H1 (cell line): ENCODE measurements around the gene CCDC78. TPM values are rescaled to one million over a fixed set of nuclear protein-coding genes. Genes with fewer than 3 reads are reported as not detected.

Source experiments
- CTCF ChIA-PET: fragments of 300-600 bp; sonication (Branson Sonifier 250); formaldehyde crosslinking; loops from one replicate; lab custom pipeline; 2021; ENCODE audit not compliant: partially characterized antibody; lab: Charles Lee
- POLR2A ChIA-PET: fragments of 300-600 bp; sonication (Branson Sonifier 250); formaldehyde crosslinking; loops from one replicate; lab custom pipeline; 2021; ENCODE audit warnings: inconsistent platforms; ENCODE audit not compliant: partially characterized antibody; lab: Charles Lee
- DNase-seq, 2 experiments: peaks; one replicate each; pipeline versions ENCODE4 v3.0.0 to v3.0.0-alpha.2; 2010 to 2022; ENCODE audit warnings: low spot score in 2 of 2, low read depth in 1 of 2, mixed read lengths in 1 of 2
- FAIRE-seq: peaks from 2 replicates; lab custom pipeline; 2011; peaks lifted over from hg19 to GRCh38; lab: Jason Lieb, UNC
- H2AFZ ChIP-seq: 2 replicates; pipeline ENCODE4 v1.8.1; 2012; ENCODE audit warnings: low read length, inconsistent platforms
- H2AK5ac ChIP-seq: 2 replicates; pipeline ENCODE4 v1.6.1; 2013; ENCODE audit warnings: low read depth, low read length
- H2BK120ac ChIP-seq: replicated peaks from 2 replicates; pipeline ENCODE3; 2013; ENCODE audit warnings: low read depth, low read length, inconsistent platforms
- H2BK12ac ChIP-seq: 2 replicates; pipeline ENCODE4 v1.6.1; 2013; ENCODE audit warnings: low read depth, low read length
- H2BK15ac ChIP-seq: 2 replicates; pipeline ENCODE4 v1.6.1; 2013; ENCODE audit warnings: low read length
- H2BK20ac ChIP-seq: 2 replicates; pipeline ENCODE4 v1.6.1; 2013; ENCODE audit warnings: low read length
- H2BK5ac ChIP-seq: 2 replicates; pipeline ENCODE4 v1.6.1; 2013; ENCODE audit warnings: low read depth, low read length
- H3K14ac ChIP-seq: 2 replicates; pipeline ENCODE4 v1.6.1; 2013; ENCODE audit warnings: inconsistent platforms; ENCODE audit not compliant: insufficient read length
- H3K18ac ChIP-seq: 2 replicates; pipeline ENCODE4 v1.6.1; 2013; ENCODE audit warnings: low read length; ENCODE audit errors: extremely low read depth
- H3K23ac ChIP-seq: 2 replicates; pipeline ENCODE4 v1.6.1; 2013; ENCODE audit warnings: inconsistent platforms; ENCODE audit not compliant: insufficient read length
- H3K23me2 ChIP-seq: 2 replicates; pipeline ENCODE4 v1.6.1; 2013; ENCODE audit warnings: low read depth, low read length
- H3K27ac ChIP-seq: 2 replicates; pipeline ENCODE4 v1.6.1; 2011; ENCODE audit warnings: low read depth, low read length, inconsistent platforms
- H3K27me3 ChIP-seq, 4 experiments: replicated peaks in 1 of 4; 1 replicate in 1 of 4; 2 replicates in 3 of 4; pipeline versions ENCODE4 v1.6.1 to v1.8.1; 2011 to 2013; ENCODE audit warnings: low read length in 3 of 4, mild to moderate bottlenecking in 3 of 4, inconsistent platforms in 2 of 4, mixed read lengths in 2 of 4, moderate library complexity in 1 of 4; ENCODE audit not compliant: control insufficient read depth in 3 of 4, insufficient read depth in 3 of 4; ENCODE audit errors: extremely low read depth in 1 of 4
- H3K36me3 ChIP-seq, 4 experiments: 2 replicates each; pipeline versions ENCODE4 v1.6.1 to v1.8.1; 2011 to 2013; ENCODE audit warnings: mild to moderate bottlenecking in 4 of 4, low read length in 3 of 4, moderate library complexity in 2 of 4, control low read depth in 1 of 4, inconsistent platforms in 1 of 4; ENCODE audit not compliant: insufficient read depth in 4 of 4, control insufficient read depth in 2 of 4
- H3K4ac ChIP-seq: replicated peaks from 2 replicates; pipeline ENCODE3; 2013; ENCODE audit warnings: low read length, low read depth, mixed read lengths, inconsistent platforms; ENCODE audit not compliant: insufficient read length
- H3K4me1 ChIP-seq, 4 experiments: replicated peaks in 1 of 4; 1 replicate in 1 of 4; 2 replicates in 3 of 4; pipeline versions ENCODE4 v1.6.1 to v1.8.1; 2011 to 2013; ENCODE audit warnings: low read length in 3 of 4, inconsistent platforms in 2 of 4, mixed read lengths in 1 of 4; ENCODE audit not compliant: insufficient read depth in 4 of 4, control insufficient read depth in 3 of 4
- H3K4me2 ChIP-seq, 2 experiments: 2 replicates each; pipeline versions ENCODE4 v1.6.1 to v1.8.1; 2011 to 2013; ENCODE audit warnings: low read depth in 2 of 2, low read length in 2 of 2, control low read depth in 1 of 2, inconsistent platforms in 1 of 2, mild to moderate bottlenecking in 1 of 2; ENCODE audit not compliant: insufficient read depth in 1 of 2
- H3K4me3 ChIP-seq, 4 experiments: fragments of 200-600, 300-600 bp in 1 of 4; sonication (generic), shearing (Covaris generic), sonication (Bioruptor Twin) in 1 of 4; 2 replicates each; pipeline versions ENCODE4 v1.5.1 to v1.8.1; 2011 to 2016; ENCODE audit warnings: low read length in 4 of 4, low read depth in 3 of 4, control low read depth in 2 of 4, inconsistent platforms in 2 of 4, mild to moderate bottlenecking in 2 of 4, mixed read lengths in 1 of 4, moderate library complexity in 1 of 4; ENCODE audit not compliant: insufficient read depth in 2 of 4; ENCODE audit errors: extremely low read depth in 1 of 4
- H3K56ac ChIP-seq: replicated peaks from 2 replicates; pipeline ENCODE3; 2013; ENCODE audit warnings: low read depth, mild to moderate bottlenecking, mixed read lengths, low read length, inconsistent platforms; ENCODE audit not compliant: insufficient read length
- H3K79me1 ChIP-seq: 2 replicates; pipeline ENCODE4 v1.6.1; 2013; ENCODE audit warnings: low read depth, low read length, control low read depth
- H3K79me2 ChIP-seq, 2 experiments: 2 replicates each; pipeline versions ENCODE4 v1.6.1 to v1.8.1; 2012 to 2013; ENCODE audit warnings: low read length in 2 of 2, mild to moderate bottlenecking in 2 of 2, inconsistent platforms in 1 of 2; ENCODE audit not compliant: insufficient read depth in 2 of 2, control insufficient read depth in 1 of 2
- H3K9ac ChIP-seq, 4 experiments: replicated peaks in 1 of 4; 1 replicate in 1 of 4; 2 replicates in 3 of 4; pipeline versions ENCODE4 v1.6.1 to v1.8.1; 2011 to 2013; ENCODE audit warnings: low read depth in 3 of 4, low read length in 3 of 4, control low read depth in 2 of 4, mild to moderate bottlenecking in 2 of 4, moderate library complexity in 2 of 4, inconsistent platforms in 1 of 4; ENCODE audit errors: extremely low read depth in 1 of 4
- H3K9me3 ChIP-seq, 2 experiments: 2 replicates each; pipeline versions ENCODE4 v1.6.1 to v1.8.1; 2012 to 2013; ENCODE audit warnings: mild to moderate bottlenecking in 2 of 2, moderate library complexity in 2 of 2, control low read depth in 1 of 2, inconsistent platforms in 1 of 2, low read depth in 1 of 2, low read length in 1 of 2, mixed read lengths in 1 of 2; ENCODE audit not compliant: insufficient read depth in 2 of 2
- H4K20me1 ChIP-seq, 2 experiments: replicated peaks in 1 of 2; 2 replicates each; pipeline versions ENCODE3 to v1.8.1; 2011 to 2013; ENCODE audit warnings: inconsistent platforms in 2 of 2, low read length in 2 of 2, mild to moderate bottlenecking in 1 of 2; ENCODE audit not compliant: insufficient read depth in 2 of 2, control insufficient read depth in 1 of 2
- H4K5ac ChIP-seq: 2 replicates; pipeline ENCODE4 v1.6.1; 2013; ENCODE audit warnings: low read length, low read depth, mixed read lengths, inconsistent platforms; ENCODE audit not compliant: insufficient read length
- H4K8ac ChIP-seq: 2 replicates; pipeline ENCODE4 v1.8.0; 2013; ENCODE audit warnings: mild to moderate bottlenecking, moderate library complexity, low read length, inconsistent platforms; ENCODE audit not compliant: insufficient read depth; ENCODE audit errors: extremely low read depth
- H4K91ac ChIP-seq: replicated peaks from 2 replicates; pipeline ENCODE3; 2013; ENCODE audit warnings: low read length, mixed read lengths, inconsistent platforms; ENCODE audit not compliant: insufficient read length
- CREB1 ChIP-seq: IDR thresholded peaks from 2 replicates; pipeline ENCODE4 v1.6.1; 2012; ENCODE audit warnings: inconsistent platforms
- WGBS, 2 experiments: shearing (Covaris generic) in 1 of 2; methylation state at CpG; one replicate each; pipeline versions ENCODE4 v1.1.6 to v1.1.7; 2013 to 2015; ENCODE audit warnings: low lambda C conversion rate in 2 of 2, mixed read lengths in 2 of 2, inconsistent platforms in 1 of 2, low coverage in 1 of 2, missing lambda C conversion rate in 1 of 2; ENCODE audit not compliant: insufficient replicate concordance in 2 of 2, insufficient coverage in 1 of 2, insufficient read length in 1 of 2; ENCODE audit errors: extremely low coverage in 1 of 2, missing lambda C conversion rate in 1 of 2; 5-methylcytosine and 5-hydroxymethylcytosine counted together
- polyA plus RNA-seq, 7 experiments: library from polyadenylated mRNA; depleted of rRNA in 3 of 7; stranded (reverse) in 5 of 7; unstranded in 2 of 7; fragments of >200 nt in 5 of 7; fragments of 200-250 nt in 2 of 7; gene quantifications; 1 replicate in 5 of 7; 2 replicates in 1 of 7; 4 replicates in 1 of 7; pipeline versions ENCODE4 v1.2.1 to v1.2.3, GENCODE V29; 2011 to 2013; ENCODE audit warnings: missing spikeins in 2 of 7, mixed read lengths in 2 of 7
- total RNA-seq: library from RNA; stranded (reverse); fragmentation: NEBNext Ultra II Directional; extraction: Animal tissue kit (Norgen Biotek cat#: 25700); gene quantifications from 2 replicates; pipeline ENCODE4 v1.2.1, GENCODE V29; 2021
- TF ChIP-seq, protein P1 (sequence below), 3 experiments: IDR thresholded peaks; 1 replicate in 2 of 3; 2 replicates in 1 of 3; pipeline versions ENCODE4 v1.5.1 to v1.6.1; 2011; ENCODE audit warnings: low read length in 3 of 3, mild to moderate bottlenecking in 3 of 3, inconsistent platforms in 2 of 3, low read depth in 1 of 3, moderate library complexity in 1 of 3; ENCODE audit not compliant: insufficient read depth in 1 of 3; ENCODE audit errors: control extremely low read depth in 1 of 3

CCDC78 gene
- total and polyA plus RNA-seq, 2 of the 8 experiments (the other 6 are each of a cell fraction or from before 2014, with no cell fraction given): 7.1 to 8.5 TPM

DNA sequence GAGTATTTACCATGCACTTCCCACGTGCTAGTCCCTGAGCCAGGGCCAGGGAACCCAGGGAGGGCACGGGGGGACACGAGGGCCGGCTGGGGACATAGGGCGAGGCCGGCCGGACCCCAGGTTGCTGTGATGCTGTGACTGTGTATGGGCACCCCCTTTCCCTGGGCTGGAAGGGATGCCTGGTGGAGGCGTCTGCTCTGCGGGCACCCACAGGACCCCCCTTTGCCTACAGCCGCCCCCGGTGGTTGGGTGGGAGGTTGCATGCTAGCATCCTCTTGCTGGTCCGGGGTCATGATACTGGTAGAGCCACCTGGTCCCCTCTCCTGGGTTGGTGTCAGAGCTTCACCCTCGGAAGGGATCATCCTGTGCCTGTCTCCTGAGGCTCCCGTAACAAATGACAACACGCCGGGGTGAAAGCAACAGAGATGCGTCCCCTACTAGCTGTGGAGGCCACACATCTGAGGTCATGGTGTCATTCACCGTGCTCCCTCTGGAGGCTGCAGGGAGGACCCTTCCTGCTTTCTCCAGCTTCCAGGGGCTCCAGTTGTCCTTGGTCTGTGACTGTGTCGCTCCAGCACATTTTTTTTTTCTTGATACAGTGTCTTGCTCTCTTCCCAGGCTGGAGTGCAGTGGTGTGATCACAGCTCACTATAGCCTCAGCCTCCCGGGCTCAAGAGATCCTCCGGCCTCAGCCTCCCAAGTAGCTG is 17.7 kb upstream of the CCDC78 start:
- no peak overlapping the region for H2BK120ac ChIP-seq
- 88% methylated on average over 18 of the region's 21 CpGs; no CpG with 5 or more reads in 1 of the 2 experiments for WGBS, 2 experiments
- no peaks in the 10 kb centered on the region for H3K36me3 ChIP-seq
- H4K91ac ChIP-seq: no peak overlapping the region
- no peak overlapping the region for H3K56ac ChIP-seq
- no peaks in the 10 kb centered on the region for H3K27me3 ChIP-seq
- no peak for FAIRE-seq
- no peak overlapping the region for H3K27ac ChIP-seq
- H3K4me3 ChIP-seq: no peak overlapping the region
- no peak overlapping the region for H2BK5ac ChIP-seq
- POLR2A ChIA-PET: interaction anchor here (0.8 to 5.0 kb wide), 10 partner anchors 9 to 123 kb away, joined by 3 to 18 read pairs (median 4); no protein-coding TSS in a partner anchor
- H3K9ac ChIP-seq: no peak overlapping the region
- no peak overlapping the region for H3K14ac ChIP-seq
- H3K23ac ChIP-seq: no peak overlapping the region
- no peak overlapping the region for H3K18ac ChIP-seq
- peaks cover 0 to 7% (median 4%) of the 10 kb centered on the region in 4 experiments; a peak in 5 of 7 replicates for H3K4me1 ChIP-seq
- no peaks in the 10 kb centered on the region for H3K79me2 ChIP-seq
- no peak overlapping the region for H2BK12ac ChIP-seq
- H4K8ac ChIP-seq: no peak overlapping the region
- DNase-seq: no peak
- no peaks in the 10 kb centered on the region for H3K79me1 ChIP-seq
- no peak overlapping the region for H2BK20ac ChIP-seq
- no peak overlapping the region for H3K4ac ChIP-seq
- no peaks in the 10 kb centered on the region for H4K20me1 ChIP-seq
- peaks cover 7% of the 10 kb centered on the region; the same call in 1 of the 2 replicates for H3K23me2 ChIP-seq
- no peak overlapping the region for H2AK5ac ChIP-seq
- H2BK15ac ChIP-seq: no peak overlapping the region
- H3K9me3 ChIP-seq: no peaks in the 10 kb centered on the region
- H2AFZ ChIP-seq: no peak overlapping the region
- CTCF ChIA-PET: interaction anchor here (0.6 to 35.8 kb wide), 20 partner anchors 8 to 693 kb away, joined by 3 to 977 read pairs (median 4); partner anchors contain the start of genes ANTKMT, CCDC78, CHTF18 and FBXL16
- H3K4me2 ChIP-seq: no peak overlapping the region
- TF ChIP-seq CREB1: no peak
- TF ChIP-seq, protein P1, sequence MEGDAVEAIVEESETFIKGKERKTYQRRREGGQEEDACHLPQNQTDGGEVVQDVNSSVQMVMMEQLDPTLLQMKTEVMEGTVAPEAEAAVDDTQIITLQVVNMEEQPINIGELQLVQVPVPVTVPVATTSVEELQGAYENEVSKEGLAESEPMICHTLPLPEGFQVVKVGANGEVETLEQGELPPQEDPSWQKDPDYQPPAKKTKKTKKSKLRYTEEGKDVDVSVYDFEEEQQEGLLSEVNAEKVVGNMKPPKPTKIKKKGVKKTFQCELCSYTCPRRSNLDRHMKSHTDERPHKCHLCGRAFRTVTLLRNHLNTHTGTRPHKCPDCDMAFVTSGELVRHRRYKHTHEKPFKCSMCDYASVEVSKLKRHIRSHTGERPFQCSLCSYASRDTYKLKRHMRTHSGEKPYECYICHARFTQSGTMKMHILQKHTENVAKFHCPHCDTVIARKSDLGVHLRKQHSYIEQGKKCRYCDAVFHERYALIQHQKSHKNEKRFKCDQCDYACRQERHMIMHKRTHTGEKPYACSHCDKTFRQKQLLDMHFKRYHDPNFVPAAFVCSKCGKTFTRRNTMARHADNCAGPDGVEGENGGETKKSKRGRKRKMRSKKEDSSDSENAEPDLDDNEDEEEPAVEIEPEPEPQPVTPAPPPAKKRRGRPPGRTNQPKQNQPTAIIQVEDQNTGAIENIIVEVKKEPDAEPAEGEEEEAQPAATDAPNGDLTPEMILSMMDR (IDR thresholded peaks at IDR 0.05; ENCODE audit: control extremely low read depth in 1 of 3, insufficient read depth in 1 of 3, low read depth in 1 of 3, low read length in 3 of 3): peak; percentile 44 to 62 (median 52)
- no peak overlapping the region for H4K5ac ChIP-seq
